Smooth muscle cell (in vitro differentiated cells): ENCODE data around the gene IFI27L1. TPM values are rescaled to one million over a fixed set of nuclear protein-coding genes. Genes with fewer than 3 reads are reported as not detected.

ENCODE experiments used
- DNase-seq: peaks from one replicate; lab custom pipeline; 2025; ENCODE audit not compliant: unreplicated experiment; lab: John Stamatoyannopoulos, UW
- H2AFZ ChIP-seq: fragments of 200-600 bp; sonication (generic); 2 replicates; pipeline ENCODE4 v1.6.0; 2016; ENCODE audit warnings: antibody characterized with exemption, low read depth, mild to moderate bottlenecking
- H3F3A ChIP-seq: fragments of 200-600 bp; sonication (generic); 2 replicates; pipeline ENCODE4 v1.6.0; 2017; ENCODE audit warnings: antibody characterized with exemption, low read depth
- H3K27ac ChIP-seq: fragments of 200-600 bp; sonication (generic); 2 replicates; pipeline ENCODE4 v1.5.1; 2016; ENCODE audit warnings: low read depth, mild to moderate bottlenecking
- H3K27me3 ChIP-seq: fragments of 200-600 bp; sonication (generic); 2 replicates; pipeline ENCODE4 v1.6.1; 2016; ENCODE audit warnings: low read depth, mild to moderate bottlenecking
- H3K36me3 ChIP-seq: fragments of 200-600 bp; sonication (generic); 2 replicates; pipeline ENCODE4 v1.5.1; 2016; ENCODE audit warnings: low read depth
- H3K4me1 ChIP-seq: fragments of 200-600 bp; sonication (generic); 2 replicates; pipeline ENCODE4 v1.5.1; 2016; ENCODE audit warnings: low read depth
- H3K4me2 ChIP-seq: fragments of 200-600 bp; sonication (generic); 2 replicates; pipeline ENCODE4 v1.6.0; 2016; ENCODE audit warnings: mild to moderate bottlenecking
- H3K4me3 ChIP-seq: fragments of 200-600 bp; sonication (generic); 2 replicates; pipeline ENCODE4 v1.5.1; 2016; ENCODE audit warnings: mild to moderate bottlenecking
- H3K79me2 ChIP-seq: fragments of 200-600 bp; sonication (generic); 2 replicates; pipeline ENCODE4 v1.6.0; 2016; ENCODE audit warnings: low read depth, mild to moderate bottlenecking
- H3K9ac ChIP-seq: fragments of 200-600 bp; sonication (generic); 2 replicates; pipeline ENCODE4 v1.6.0; 2016; ENCODE audit warnings: low read depth
- H3K9me3 ChIP-seq: fragments of 200-600 bp; sonication (generic); replicated peaks from 2 replicates; pipeline ENCODE4 v1.5.1; 2016; ENCODE audit warnings: low read depth
- H4K20me1 ChIP-seq: fragments of 200-600 bp; sonication (generic); 2 replicates; pipeline ENCODE4 v1.6.0; 2016; ENCODE audit warnings: low read depth
- WGBS: methylation state at CpG from one replicate; pipeline ENCODE4 v1.1.7; 2016; ENCODE audit warnings: low lambda C conversion rate; 5-methylcytosine and 5-hydroxymethylcytosine counted together
- polyA plus RNA-seq: library from polyadenylated mRNA; unstranded; fragments of >200 nt; fragmentation: Nextera tagmentation; extraction: Ambion mirVana; gene quantifications from 2 replicates; pipeline ENCODE4 v1.2.1, GENCODE V29; 2016
- total RNA-seq: library from RNA; depleted of rRNA; stranded (reverse); fragments of >200 nt; gene quantifications from 2 replicates; pipeline ENCODE4 v1.2.3, GENCODE V29; 2014
- TF ChIP-seq, protein P1 (sequence below): fragments of 200-600 bp; sonication (generic); IDR thresholded peaks from 2 replicates; pipeline ENCODE4 v1.5.1; 2017; ENCODE audit warnings: borderline replicate concordance, mild to moderate bottlenecking, antibody characterized with exemption; ENCODE audit not compliant: insufficient read depth, poor library complexity, severe bottlenecking

IFI27L1 gene
- total and polyA plus RNA-seq, 2 experiments from 2014 or later, result 2.9 to 38.2 TPM

GRCh38 chr14:94051115-94051514, 30.0 kb upstream of the IFI27L1 start:
- H3F3A ChIP-seq, result no peaks in the 10 kb centered on the region

DNA sequence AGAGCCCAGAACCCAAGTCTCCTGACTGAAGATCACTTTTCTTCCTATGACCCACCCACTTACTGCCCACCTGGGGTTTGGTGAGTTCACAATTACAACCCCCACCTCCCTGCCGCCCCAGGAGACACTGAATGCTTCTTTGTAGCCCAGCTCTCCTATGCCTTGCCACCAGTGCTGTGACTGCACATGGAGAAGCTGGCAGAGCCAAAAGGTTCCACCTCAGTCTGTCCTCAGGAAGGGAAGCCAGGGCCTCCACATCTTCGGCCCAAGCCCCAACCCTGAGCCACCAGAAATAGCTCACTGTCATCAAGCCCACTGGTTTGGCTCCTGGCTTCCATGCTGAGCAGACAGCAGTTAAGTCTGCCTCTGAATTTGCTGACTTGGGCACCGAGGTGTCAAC, 29.3 kb upstream of the IFI27L1 start:
- DNase-seq, result no peak
- no peaks in the 10 kb centered on the region for H3K4me1 ChIP-seq
- H3K9ac ChIP-seq, result no peak overlapping the region
- H4K20me1 ChIP-seq, result peaks cover 3% of the 10 kb centered on the region
- no peaks in the 10 kb centered on the region for H3K79me2 ChIP-seq
- H3K27ac ChIP-seq, result no peak overlapping the region
- no peak overlapping the region for H3K4me2 ChIP-seq
- TF ChIP-seq, protein P1, sequence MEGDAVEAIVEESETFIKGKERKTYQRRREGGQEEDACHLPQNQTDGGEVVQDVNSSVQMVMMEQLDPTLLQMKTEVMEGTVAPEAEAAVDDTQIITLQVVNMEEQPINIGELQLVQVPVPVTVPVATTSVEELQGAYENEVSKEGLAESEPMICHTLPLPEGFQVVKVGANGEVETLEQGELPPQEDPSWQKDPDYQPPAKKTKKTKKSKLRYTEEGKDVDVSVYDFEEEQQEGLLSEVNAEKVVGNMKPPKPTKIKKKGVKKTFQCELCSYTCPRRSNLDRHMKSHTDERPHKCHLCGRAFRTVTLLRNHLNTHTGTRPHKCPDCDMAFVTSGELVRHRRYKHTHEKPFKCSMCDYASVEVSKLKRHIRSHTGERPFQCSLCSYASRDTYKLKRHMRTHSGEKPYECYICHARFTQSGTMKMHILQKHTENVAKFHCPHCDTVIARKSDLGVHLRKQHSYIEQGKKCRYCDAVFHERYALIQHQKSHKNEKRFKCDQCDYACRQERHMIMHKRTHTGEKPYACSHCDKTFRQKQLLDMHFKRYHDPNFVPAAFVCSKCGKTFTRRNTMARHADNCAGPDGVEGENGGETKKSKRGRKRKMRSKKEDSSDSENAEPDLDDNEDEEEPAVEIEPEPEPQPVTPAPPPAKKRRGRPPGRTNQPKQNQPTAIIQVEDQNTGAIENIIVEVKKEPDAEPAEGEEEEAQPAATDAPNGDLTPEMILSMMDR, result no peak
- H3K27me3 ChIP-seq, result no peaks in the 10 kb centered on the region
- 90% methylated on average over 3 of the region's 3 CpGs for WGBS
- H3K9me3 ChIP-seq, result no peaks in the 10 kb centered on the region
- H3K36me3 ChIP-seq, result peaks cover 10% of the 10 kb centered on the region
- no peak overlapping the region for H2AFZ ChIP-seq
- H3F3A ChIP-seq, result no peaks in the 10 kb centered on the region
- no peak overlapping the region for H3K4me3 ChIP-seq

More at GRCh38 chr14:94051115-94051514, 30.0 kb upstream of the IFI27L1 start:
- H3K79me2 ChIP-seq, result no peaks in the 10 kb centered on the region
- no peak overlapping the region for H3K4me2 ChIP-seq
- H4K20me1 ChIP-seq, result peaks cover 3% of the 10 kb centered on the region
- DNase-seq, result no peak
- H3K27ac ChIP-seq, result no peak overlapping the region
- H3K36me3 ChIP-seq, result peaks cover 8% of the 10 kb centered on the region
- 82% methylated on average over 9 of the region's 9 CpGs for WGBS
- no peak overlapping the region for H2AFZ ChIP-seq
- no peak overlapping the region for H3K9ac ChIP-seq
- TF ChIP-seq, protein P1, result peak; percentile 27
- no peaks in the 10 kb centered on the region for H3K9me3 ChIP-seq
- H3K4me3 ChIP-seq, result no peak overlapping the region
- H3K4me1 ChIP-seq, result no peaks in the 10 kb centered on the region
- H3K27me3 ChIP-seq, result no peaks in the 10 kb centered on the region

- Histone ChIP-seq H3K27me3 (no peaks in the 10 kb centered on the region), H3K4me3 (no peak overlapping the region), H3K4me2 (no peak overlapping the region), H4K20me1 (peaks cover 3% of the 10 kb centered on the region), H3K79me2 (no peaks in the 10 kb centered on the region), H3K9me3 (no peaks in the 10 kb centered on the region), H3K4me1 (no peaks in the 10 kb centered on the region), H2AFZ (no peak overlapping the region), H3K9ac (no peak overlapping the region), H3K27ac (no peak overlapping the region), H3F3A (no peaks in the 10 kb centered on the region), H3K36me3 (peaks cover 14% of the 10 kb centered on the region)
- no peak for DNase-seq
- TF ChIP-seq, protein P1, result no peak
- WGBS, result 96% methylated on average over 1 of the region's 1 CpG
Observed at GRCh38 chr14:94052199-94052598, 28.9 kb upstream of the IFI27L1 start.

DNA sequence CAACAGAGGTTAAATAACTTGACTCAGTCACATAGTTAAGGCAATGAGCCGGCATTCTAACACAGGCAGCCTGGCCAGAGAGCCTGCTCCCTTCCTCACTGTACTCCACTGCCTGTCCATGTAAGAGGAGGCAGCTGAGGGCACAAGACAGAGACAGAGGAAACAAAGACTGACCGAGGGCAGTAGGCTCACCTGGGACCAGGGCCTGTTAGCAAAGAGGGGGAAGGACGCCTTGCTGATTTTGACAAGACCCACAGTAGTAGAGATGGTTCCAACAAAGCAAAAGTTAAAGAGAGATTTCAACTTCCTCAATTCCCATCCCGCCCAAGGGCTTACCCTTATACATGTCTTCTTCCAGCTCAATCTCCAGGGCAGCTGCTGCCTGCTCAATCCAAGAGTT, 28.4 kb upstream of the IFI27L1 start:
- H4K20me1 ChIP-seq, result peaks cover 7% of the 10 kb centered on the region
- H2AFZ ChIP-seq, result no peak overlapping the region
- no peaks in the 10 kb centered on the region for H3K9me3 ChIP-seq
- no peak overlapping the region for H3K9ac ChIP-seq
- no peak overlapping the region for H3K4me3 ChIP-seq
- no peaks in the 10 kb centered on the region for H3K27me3 ChIP-seq
- H3K36me3 ChIP-seq, result peaks cover 14% of the 10 kb centered on the region
- no peak overlapping the region for H3K4me2 ChIP-seq
- TF ChIP-seq, protein P1, result no peak
- over 99% methylated on average over 4 of the region's 4 CpGs for WGBS
- H3K27ac ChIP-seq, result no peak overlapping the region
- DNase-seq, result no peak
- no peaks in the 10 kb centered on the region for H3K4me1 ChIP-seq
- H3K79me2 ChIP-seq, result no peaks in the 10 kb centered on the region
- no peaks in the 10 kb centered on the region for H3F3A ChIP-seq
